Neutrophil (primary cell): ENCODE results near the gene GSTA1.
A peak's percentile ranks its signal among the peaks of the same experiment; 100 is the strongest.
"Not testable (repeated sequence)": the region's sequence is repeated elsewhere in the genome, so short reads cannot be mapped to it uniquely, and the experiment has no call there.

Source experiments
- H3K27ac ChIP-seq: fragments of 200-600 bp; sonication (generic); 2 replicates; pipeline ENCODE4 v1.5.1; 2016; ENCODE audit warnings: mild to moderate bottlenecking, moderate library complexity
- H3K27me3 ChIP-seq: fragments of 200-600 bp; sonication (generic); 2 replicates; pipeline ENCODE4 v1.6.0; 2016; ENCODE audit warnings: mild to moderate bottlenecking
- H3K36me3 ChIP-seq: fragments of 200-600 bp; sonication (generic); 2 replicates; pipeline ENCODE4 v1.5.1; 2017
- H3K4me1 ChIP-seq, 2 experiments: fragments of 200-600 bp in 1 of 2; sonication (generic) in 1 of 2; 1 replicate in 1 of 2; 2 replicates in 1 of 2; pipeline versions ENCODE4 v1.5.1 to v1.6.1; 2013 to 2016; ENCODE audit warnings: low read depth in 1 of 2, low read length in 1 of 2, mild to moderate bottlenecking in 1 of 2, moderate library complexity in 1 of 2; ENCODE audit not compliant: control insufficient read depth in 1 of 2, insufficient read depth in 1 of 2
- H3K4me3 ChIP-seq, 2 experiments: fragments of 200-600 bp in 1 of 2; sonication (generic) in 1 of 2; 1 replicate in 1 of 2; 2 replicates in 1 of 2; pipeline ENCODE4 v1.5.1; 2013 to 2016; ENCODE audit warnings: low read depth in 1 of 2, low read length in 1 of 2, mild to moderate bottlenecking in 1 of 2, moderate library complexity in 1 of 2
- H3K9me3 ChIP-seq: fragments of 200-600 bp; sonication (generic); 2 replicates; pipeline ENCODE4 v1.5.1; 2016
- CTCF ChIP-seq: fragments of 200-600 bp; sonication (generic); IDR thresholded peaks from 2 replicates; pipeline ENCODE4 v1.5.1; 2016; ENCODE audit warnings: antibody characterized with exemption

The GSTA1 gene

DNA sequence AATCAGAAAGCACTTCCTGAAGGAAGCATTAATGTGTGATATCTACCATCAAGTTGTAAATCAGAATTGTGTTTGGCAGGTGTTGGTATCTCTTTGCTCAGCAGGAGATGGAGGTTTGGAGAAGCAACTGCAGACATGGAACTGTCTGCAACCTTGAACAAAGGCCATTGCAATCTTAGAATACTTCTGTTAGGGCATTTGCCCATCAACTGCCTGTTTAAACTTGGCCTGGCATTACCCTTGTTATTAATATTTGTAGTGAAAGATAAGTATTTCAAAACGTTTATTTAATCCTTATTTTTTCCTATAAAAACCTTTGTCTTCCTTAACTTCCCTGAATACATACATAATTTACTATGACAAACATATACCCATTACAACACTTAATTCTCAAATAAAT is 22.9 kb upstream of the GSTA1 start:
- no peak for TF ChIP-seq CTCF
- no peak overlapping the region for H3K4me3 ChIP-seq

GRCh38 chr6:52825900-52826459 is 22.4 kb upstream of the GSTA1 start:
- not testable (repeated sequence) for H3K9me3 ChIP-seq, H3K36me3 ChIP-seq, H3K27ac ChIP-seq

More for the DNA sequence above, 22.9 kb upstream of the GSTA1 start:
- Histone ChIP-seq H3K36me3 (no peaks in the 10 kb centered on the region), H3K27me3 (no peaks in the 10 kb centered on the region), H3K4me1 (no peaks in the 10 kb centered on the region), H3K27ac (no peak overlapping the region), H3K9me3 (no peaks in the 10 kb centered on the region)

GRCh38 chr6:52825270-52825793 is 21.7 kb upstream of the GSTA1 start:
- not testable (repeated sequence) for H3K4me3 ChIP-seq, H3K9me3 ChIP-seq, H3K27ac ChIP-seq, H3K27me3 ChIP-seq, H3K36me3 ChIP-seq, H3K4me1 ChIP-seq

More at GRCh38 chr6:52825900-52826459, 22.4 kb upstream of the GSTA1 start:
- not testable (repeated sequence) for H3K4me1 ChIP-seq, H3K4me3 ChIP-seq, H3K27me3 ChIP-seq

DNA sequence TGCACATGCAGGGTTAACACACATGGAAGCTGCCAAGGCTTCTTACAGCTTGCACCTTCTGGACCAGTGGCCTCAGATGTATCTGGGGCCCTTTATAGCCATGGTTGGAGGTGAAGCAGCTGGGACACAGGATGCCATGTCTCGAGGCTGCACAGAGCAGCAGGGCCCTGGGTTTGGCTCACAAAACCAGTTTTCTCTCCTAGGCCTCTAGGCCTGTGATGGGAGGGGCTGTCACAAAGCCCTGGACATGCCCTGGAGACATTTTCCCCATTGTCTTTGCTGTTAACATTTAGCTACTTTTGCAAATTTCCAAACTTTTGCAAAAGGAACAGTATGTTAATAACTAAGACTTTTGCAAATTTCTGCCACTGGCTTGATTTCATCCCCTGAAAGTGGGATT is 18.2 kb upstream of the GSTA1 start:
- H3K4me1 ChIP-seq = no peaks in the 10 kb centered on the region
- no peak overlapping the region for H3K4me3 ChIP-seq
- no peaks in the 10 kb centered on the region for H3K9me3 ChIP-seq
- no peak for TF ChIP-seq CTCF
- H3K36me3 ChIP-seq = no peaks in the 10 kb centered on the region
- no peak overlapping the region for H3K27ac ChIP-seq
- no peaks in the 10 kb centered on the region for H3K27me3 ChIP-seq

- Histone ChIP-seq H3K27ac (no peak overlapping the region), H3K4me1 (no peaks in the 10 kb centered on the region), H3K36me3 (no peaks in the 10 kb centered on the region), H3K27me3 (no peaks in the 10 kb centered on the region), H3K4me3 (no peak overlapping the region), H3K9me3 (no peaks in the 10 kb centered on the region)
- TF ChIP-seq CTCF = no peak
These were observed 16.6 kb upstream of the GSTA1 start for GRCh38 chr6:52820198-52820597.

- no peaks in the 10 kb centered on the region for H3K4me1 ChIP-seq
- H3K27me3 ChIP-seq = no peaks in the 10 kb centered on the region
- no peaks in the 10 kb centered on the region for H3K36me3 ChIP-seq
- TF ChIP-seq CTCF = peak; percentile 45
- no peaks in the 10 kb centered on the region for H3K9me3 ChIP-seq
- H3K4me3 ChIP-seq = no peak overlapping the region
- no peak overlapping the region for H3K27ac ChIP-seq
These were observed 11.8 kb upstream of the GSTA1 start for GRCh38 chr6:52815167-52816092.

GRCh38 chr6:52814545-52814944 is 10.9 kb upstream of the GSTA1 start:
- H3K9me3 ChIP-seq, H3K27me3 ChIP-seq, H3K36me3 ChIP-seq, H3K4me3 ChIP-seq, H3K27ac ChIP-seq, H3K4me1 ChIP-seq: not testable (repeated sequence)

GRCh38 chr6:52809777-52810176 is 6.2 kb upstream of the GSTA1 start:
- H3K4me3 ChIP-seq, H3K27ac ChIP-seq, H3K36me3 ChIP-seq, H3K27me3 ChIP-seq, H3K4me1 ChIP-seq, H3K9me3 ChIP-seq: not testable (repeated sequence)
